Stimulated activated CD4-positive, alpha-beta T cell treated with anti-CD3 and anti-CD28 coated beads, TNF-alpha, amount 100 ng/mL, for 24 hours (primary cell): ENCODE measurements around the gene ZDBF2.
"Not testable (repeated sequence)": the region's sequence is repeated elsewhere in the genome, so short reads cannot be mapped to it uniquely, and the experiment has no call there.

Experiments
- DNase-seq, 3 experiments: peaks; one replicate each; pipeline ENCODE4 v3.0.0-alpha.2; 2020; ENCODE audit warnings: low read depth in 3 of 3

The ZDBF2 gene

DNA sequence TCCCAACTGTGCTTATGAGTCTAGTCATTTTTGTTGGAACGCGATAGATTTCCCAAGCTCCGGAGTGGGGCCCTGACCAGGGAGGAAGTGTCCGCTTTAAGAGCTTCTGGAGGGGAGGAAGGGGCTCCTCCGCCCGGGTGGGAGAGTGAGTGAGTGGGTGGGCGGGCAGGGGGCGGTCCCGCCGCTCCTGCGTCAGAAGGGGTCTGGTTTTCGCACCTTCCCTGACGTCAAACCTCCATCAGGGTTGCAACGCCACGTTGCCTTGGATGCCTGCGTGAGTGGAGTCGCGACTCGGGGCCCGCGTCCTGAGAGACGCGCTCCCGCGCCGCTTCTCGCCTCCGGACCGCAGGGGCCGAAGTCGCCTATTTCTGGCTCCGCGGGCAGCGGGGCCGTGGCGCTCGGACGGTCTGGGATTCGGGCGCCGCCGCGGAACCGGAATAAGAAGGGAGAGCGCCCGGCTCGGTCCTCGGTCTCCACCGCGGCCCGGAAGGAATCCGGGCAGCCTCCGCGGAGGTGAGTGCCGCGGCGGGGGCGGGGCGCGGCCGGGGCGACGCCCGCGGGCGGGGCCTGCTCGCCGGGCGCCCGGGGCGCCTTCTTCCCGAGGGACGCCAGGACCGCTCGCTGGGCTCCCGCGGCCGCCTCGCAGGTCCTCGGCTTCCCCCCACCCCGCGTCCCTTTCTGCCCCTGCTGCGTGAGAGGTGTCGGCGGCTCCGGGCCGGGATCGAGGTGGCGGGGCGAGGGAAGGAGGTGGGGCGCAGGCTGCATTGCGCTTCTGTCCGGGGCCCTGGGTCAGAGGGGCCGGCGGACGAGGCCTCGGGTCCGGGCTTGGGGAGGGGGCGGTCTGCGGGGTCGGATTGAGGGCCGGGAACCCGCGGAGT, at the start of gene ZDBF2:
Gene ZDBF2 (plus strand): TSS at position 230 of the 878 bp plus-strand sequence. CDS start 7,187 bp downstream, outside the sequence.
- peak; percentile 6 to 45 (median 9) for DNase-seq

GRCh38 chr2:206225435-206226232, 48.8 kb upstream of the ZDBF2 start:
- DNase-seq = no peak

- not testable (repeated sequence) for DNase-seq
These were observed 45.8 kb upstream of the ZDBF2 start for GRCh38 chr2:206228636-206229035.

GRCh38 chr2:206229642-206230041, 44.8 kb upstream of the ZDBF2 start:
- DNase-seq = no peak

- no peak for DNase-seq
These were observed 44.3 kb upstream of the ZDBF2 start for GRCh38 chr2:206230060-206230762.

DNA sequence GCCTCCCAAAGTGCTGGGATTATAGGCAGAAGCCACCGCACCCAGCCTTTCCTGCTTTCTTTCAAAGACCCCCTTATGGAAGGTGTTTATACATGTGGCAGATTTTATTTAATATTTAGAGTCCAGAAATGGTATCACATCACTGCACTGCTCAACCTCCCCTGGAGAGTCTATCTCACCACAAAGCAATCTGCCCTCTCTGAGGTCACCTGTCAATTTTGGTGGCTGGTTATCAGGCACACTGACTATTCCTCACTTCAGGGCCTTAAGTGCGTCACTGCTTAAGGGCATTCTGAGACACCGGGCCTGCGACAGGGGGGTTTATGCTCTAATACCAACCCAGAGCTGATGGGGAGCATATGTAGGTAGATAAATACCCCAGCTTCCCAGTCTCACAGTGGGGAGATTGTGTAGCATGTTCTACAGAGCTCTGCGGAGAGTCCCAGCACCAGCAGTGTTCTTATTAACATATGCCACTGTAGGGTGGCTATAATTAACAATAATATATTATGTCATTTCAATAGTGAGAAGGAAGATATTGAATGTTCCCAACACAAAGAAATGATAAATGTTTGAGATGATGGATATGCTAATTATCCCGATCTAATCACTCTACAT, 42.7 kb upstream of the ZDBF2 start:
- DNase-seq = no peak

DNA sequence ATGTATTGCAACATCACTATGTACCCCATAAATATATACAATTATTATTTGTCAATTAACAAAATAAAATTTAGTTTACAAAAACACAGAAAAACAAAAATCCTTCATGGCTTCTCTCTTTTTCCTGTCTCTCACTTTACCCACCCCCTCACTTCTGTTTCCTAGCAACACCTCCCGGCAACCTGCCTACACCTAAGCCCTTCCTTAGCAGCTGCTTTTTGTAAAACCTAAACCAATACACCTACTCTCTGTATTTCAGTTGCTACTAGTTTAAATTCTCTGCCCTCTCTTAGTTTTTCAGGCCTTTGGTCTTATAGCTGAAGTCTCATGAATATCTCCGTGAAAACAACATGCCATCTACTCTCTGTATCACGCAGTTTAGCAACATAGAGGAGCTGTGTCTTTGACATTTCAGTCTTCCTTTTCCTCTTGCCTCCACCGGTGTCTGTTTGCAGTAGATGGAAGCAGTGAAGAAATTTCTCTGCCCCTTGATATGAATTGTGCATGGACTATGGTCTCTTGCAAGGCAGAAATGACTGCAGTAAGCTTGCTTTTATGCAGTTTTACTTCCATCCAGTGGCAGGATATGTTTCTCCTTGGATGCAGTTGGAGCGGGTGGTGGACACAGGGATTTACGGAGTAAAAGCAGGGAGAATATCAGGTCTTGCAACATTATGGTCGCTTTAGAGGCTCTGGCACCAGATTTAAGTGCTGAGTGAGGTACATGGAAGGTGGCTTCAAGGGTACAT, 42.0 kb upstream of the ZDBF2 start:
- no peak for DNase-seq

- no peak for DNase-seq
These were observed 35.3 kb upstream of the ZDBF2 start for GRCh38 chr2:206239157-206239556.

- no peak for DNase-seq
These were observed 34.1 kb upstream of the ZDBF2 start for GRCh38 chr2:206240327-206240726.

DNA sequence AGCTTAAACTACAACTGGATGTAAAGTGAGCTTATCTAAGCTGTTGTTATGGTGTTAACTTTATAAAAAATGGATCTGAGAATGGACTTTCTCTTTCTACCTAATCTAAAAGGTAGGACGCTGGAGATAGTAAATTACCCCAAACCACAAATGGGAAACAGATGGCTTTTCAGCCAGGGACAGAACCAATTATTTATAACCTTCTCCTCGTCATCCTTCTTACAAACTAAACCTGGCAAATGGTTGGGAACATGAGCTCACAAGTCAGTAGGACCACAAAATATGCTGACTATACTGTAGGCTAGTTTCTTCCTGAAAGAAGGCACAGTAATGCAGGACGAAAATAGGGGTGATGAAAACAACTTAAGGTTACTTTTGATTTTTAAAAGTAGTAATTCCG, 32.7 kb upstream of the ZDBF2 start:
- no peak for DNase-seq

GRCh38 chr2:206245265-206245672, 29.2 kb upstream of the ZDBF2 start:
- DNase-seq = no peak

- no peak for DNase-seq
These were observed 24.2 kb upstream of the ZDBF2 start for GRCh38 chr2:206250041-206250897.

DNA sequence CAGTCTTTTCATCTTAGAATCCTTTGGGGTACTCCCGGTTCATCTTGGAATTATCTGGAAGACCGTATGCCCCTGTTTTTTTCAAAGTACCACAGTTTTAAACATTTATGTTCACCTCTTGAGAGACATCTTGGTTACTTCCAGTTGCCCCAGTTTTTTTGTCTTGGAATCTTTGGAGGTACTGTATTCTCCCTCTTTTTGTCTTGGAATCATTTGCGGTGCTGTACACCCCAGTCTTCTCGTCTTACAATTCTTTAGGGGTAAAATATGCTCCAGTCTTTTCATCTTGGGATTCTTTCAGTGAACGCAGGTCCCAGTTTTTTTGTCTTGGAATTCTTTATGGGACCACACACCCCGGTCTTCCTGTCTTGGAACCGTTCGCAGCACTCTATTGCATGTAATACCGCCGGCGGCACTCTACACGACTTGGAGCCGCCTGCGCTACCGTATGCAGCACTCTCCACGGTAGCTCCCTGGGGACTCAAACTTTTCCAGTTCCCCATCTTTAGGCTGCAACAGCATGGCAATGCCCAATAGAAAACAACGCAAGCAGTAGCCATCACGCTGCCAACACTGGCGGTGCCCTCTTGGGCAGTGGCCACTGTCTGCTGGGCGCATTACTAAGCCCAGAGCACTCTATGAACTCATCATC, 21.2 kb upstream of the ZDBF2 start:
- DNase-seq = no peak

GRCh38 chr2:206253777-206254166, 20.7 kb upstream of the ZDBF2 start:
- no peak for DNase-seq

- DNase-seq = no peak
These were observed 19.5 kb upstream of the ZDBF2 start for GRCh38 chr2:206255003-206255402.

DNA sequence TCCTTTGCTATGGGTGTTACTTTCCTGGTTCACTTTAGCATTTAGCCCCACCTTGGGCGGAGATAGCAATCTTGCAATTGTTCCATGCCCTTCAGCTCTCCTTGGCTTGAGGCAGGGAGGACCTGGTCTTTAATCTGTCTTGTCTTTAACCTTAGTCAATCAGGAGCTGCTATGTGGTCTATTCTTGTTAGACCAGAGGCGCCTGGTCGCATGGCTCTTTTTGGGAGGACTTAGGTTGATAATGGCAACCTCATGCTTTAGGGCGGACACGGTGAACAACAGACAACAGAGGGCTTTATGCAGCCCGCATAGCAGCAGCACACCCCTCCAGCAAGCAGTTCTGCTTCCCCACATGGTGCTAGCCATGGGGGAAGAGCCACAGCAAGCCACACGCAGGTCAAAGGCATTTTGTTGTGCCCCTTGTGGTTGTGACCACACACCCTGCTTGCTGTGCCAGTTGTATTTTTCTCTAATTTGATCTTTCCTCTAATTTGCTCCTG, 17.7 kb upstream of the ZDBF2 start:
- DNase-seq = no peak

- no peak for DNase-seq
These were observed 17.1 kb upstream of the ZDBF2 start for GRCh38 chr2:206257350-206257749.

DNA sequence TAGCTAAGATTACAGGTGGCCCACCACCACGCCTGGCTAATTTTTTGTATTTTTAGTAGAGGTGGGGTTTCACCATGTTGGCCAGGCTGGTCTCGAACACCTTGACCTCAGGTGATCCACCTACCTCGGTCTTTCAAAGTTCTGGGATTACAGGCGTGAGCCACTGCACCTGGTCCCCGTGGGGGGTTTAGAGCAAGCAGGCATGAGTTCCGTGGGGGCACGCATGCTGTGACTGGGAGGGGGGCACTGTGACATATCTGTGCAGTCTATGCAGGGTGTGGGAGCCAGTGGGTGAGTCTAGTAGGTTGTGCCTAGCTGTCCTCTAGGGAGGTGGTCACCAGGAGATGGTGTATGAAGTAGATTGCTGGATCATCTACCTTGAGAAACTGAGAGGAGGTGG, 16.6 kb upstream of the ZDBF2 start:
- DNase-seq = no peak

DNA sequence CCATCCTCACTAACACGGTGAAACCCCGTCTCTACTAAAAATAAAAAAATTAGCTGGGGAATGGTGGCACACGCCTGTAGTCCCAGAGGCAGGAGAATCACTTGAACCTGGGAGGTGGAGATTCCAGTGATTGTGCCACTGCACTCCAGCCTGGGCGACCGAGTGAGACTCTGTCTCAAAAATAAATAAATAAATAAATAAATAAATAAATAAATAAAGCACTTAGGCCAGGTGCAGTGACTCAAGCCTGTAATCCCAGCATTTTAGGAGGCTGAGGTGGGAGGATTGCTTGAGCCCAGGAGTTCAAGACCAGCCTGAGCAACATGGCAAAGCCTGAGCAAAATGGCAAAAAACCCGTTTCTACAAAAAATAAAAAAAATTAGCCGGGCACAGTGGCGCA, 15.8 kb upstream of the ZDBF2 start:
- not testable (repeated sequence) for DNase-seq
